ENCODE measurements around the gene SMC5.

DNA sequence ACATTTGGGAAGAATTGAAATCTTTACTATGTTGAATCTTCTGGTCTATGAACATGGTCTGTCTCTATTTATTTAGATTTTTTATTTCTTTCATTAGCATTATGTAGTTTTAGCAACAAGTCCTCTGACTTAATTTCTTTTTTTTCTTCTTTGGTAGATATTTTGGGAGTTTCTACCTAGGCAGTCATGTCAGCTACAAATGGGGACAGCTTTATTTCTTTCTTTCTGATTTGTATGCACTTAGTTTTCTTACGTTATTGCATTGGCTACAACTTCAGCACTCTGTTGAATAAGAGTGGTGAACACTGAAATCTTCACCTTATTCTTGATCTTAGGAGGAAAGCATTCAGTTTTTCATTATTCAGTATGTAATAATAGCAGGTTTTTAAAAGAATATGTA lies 33.5 kb downstream of the SMC5 start:
- no peak for TF ChIP-seq CTCF (conservative IDR thresholded peaks at IDR 0.05)
- no peak for TF ChIP-seq EZH2 (IDR thresholded peaks at IDR 0.05; ENCODE audit: low read depth)
